Liver (tissue), 9 donors: ENCODE results near the gene ARL13A. TPM values are rescaled to one million over a fixed set of nuclear protein-coding genes. Genes with fewer than 3 reads are reported as not detected.

ENCODE experiments used
- DNase-seq: peaks from one replicate; pipeline ENCODE4 v3.0.0-alpha.2; 2017; ENCODE audit warnings: low spot score
- H3K27ac ChIP-seq, 2 donors: one replicate each; pipeline ENCODE4 v1.7.0; 2013; ENCODE audit warnings: inconsistent platforms in 2 of 2, low read length in 2 of 2, control low read depth in 1 of 2, low read depth in 1 of 2, mild to moderate bottlenecking in 1 of 2
- H3K27me3 ChIP-seq, 4 donors: one replicate each; pipeline versions ENCODE4 v1.6.1 to v1.7.0; 2013; ENCODE audit warnings: low read length in 3 of 4, inconsistent platforms in 1 of 4, mild to moderate bottlenecking in 1 of 4, moderate library complexity in 1 of 4; ENCODE audit not compliant: control insufficient read depth in 4 of 4, insufficient read depth in 4 of 4
- H3K36me3 ChIP-seq, 4 donors: one replicate each; pipeline versions ENCODE4 v1.6.1 to v1.7.0; 2013; ENCODE audit warnings: low read length in 3 of 4, mild to moderate bottlenecking in 3 of 4, low read depth in 1 of 4, moderate library complexity in 1 of 4; ENCODE audit not compliant: control insufficient read depth in 4 of 4, insufficient read depth in 3 of 4
- H3K4me1 ChIP-seq, 4 donors: one replicate each; pipeline versions ENCODE4 v1.6.1 to v1.7.0; 2013; ENCODE audit warnings: low read length in 3 of 4, mild to moderate bottlenecking in 3 of 4, moderate library complexity in 1 of 4; ENCODE audit not compliant: control insufficient read depth in 4 of 4, insufficient read depth in 4 of 4
- H3K4me3 ChIP-seq, 3 donors: one replicate each; pipeline versions ENCODE4 v1.6.1 to v1.7.0; 2013; ENCODE audit warnings: low read length in 3 of 3, control low read depth in 1 of 3, low read depth in 1 of 3, mild to moderate bottlenecking in 1 of 3
- H3K9ac ChIP-seq, 2 donors: one replicate each; pipeline ENCODE4 v1.7.0; 2013; ENCODE audit warnings: low read length in 2 of 2, mild to moderate bottlenecking in 2 of 2, moderate library complexity in 2 of 2, control low read depth in 1 of 2, low read depth in 1 of 2
- H3K9me3 ChIP-seq, 4 donors: one replicate each; pipeline versions ENCODE4 v1.6.1 to v1.7.0; 2013; ENCODE audit warnings: low read length in 3 of 4; ENCODE audit not compliant: control insufficient read depth in 4 of 4
- ATF3 ChIP-seq: IDR thresholded peaks from 2 replicates; pipeline ENCODE4 v1.6.1; 2016; ENCODE audit warnings: antibody characterized with exemption
- CTCF ChIP-seq: fragments of 150-350 bp; IDR thresholded peaks from 2 replicates; pipeline ENCODE4 v1.5.1; 2017; ENCODE audit warnings: improper control_type of control experiment, low read depth, low read length; ENCODE audit not compliant: missing input control
- EGR1 ChIP-seq, 2 donors: IDR thresholded peaks; 2 replicates each; pipeline ENCODE4 v1.6.1; 2016 to 2018; ENCODE audit warnings: antibody characterized with exemption in 2 of 2, low read depth in 2 of 2
- FOXA1 ChIP-seq: IDR thresholded peaks from 2 replicates; pipeline ENCODE4 v1.6.1; 2016; ENCODE audit warnings: antibody characterized with exemption
- FOXA2 ChIP-seq: IDR thresholded peaks from 2 replicates; pipeline ENCODE4 v1.6.1; 2016; ENCODE audit warnings: antibody characterized with exemption
- HNF4A ChIP-seq, 2 donors: conservative IDR thresholded peaks; 2 replicates each; pipeline ENCODE4 v1.6.1; 2016; ENCODE audit warnings: antibody characterized with exemption in 2 of 2, mild to moderate bottlenecking in 2 of 2
- HNF4G ChIP-seq: IDR thresholded peaks from 2 replicates; pipeline ENCODE4 v1.6.1; 2016; ENCODE audit warnings: antibody characterized with exemption
- JUND ChIP-seq, 2 donors: IDR thresholded peaks; 2 replicates each; pipeline ENCODE4 v1.6.1; 2016; ENCODE audit warnings: antibody characterized with exemption in 2 of 2
- MAX ChIP-seq: IDR thresholded peaks from 2 replicates; pipeline ENCODE4 v1.6.1; 2016; ENCODE audit warnings: antibody characterized with exemption
- RAD21 ChIP-seq, 2 donors: IDR thresholded peaks; 2 replicates each; pipeline ENCODE4 v1.6.1; 2016; ENCODE audit warnings: antibody characterized with exemption in 2 of 2, mild to moderate bottlenecking in 2 of 2
- REST ChIP-seq: IDR thresholded peaks from 2 replicates; pipeline ENCODE4 v1.6.1; 2016; ENCODE audit warnings: antibody characterized with exemption, mild to moderate bottlenecking
- RXRA ChIP-seq, 2 donors: IDR thresholded peaks; 2 replicates each; pipeline ENCODE4 v1.6.1; 2017 to 2018; ENCODE audit warnings: antibody characterized with exemption in 2 of 2, mild to moderate bottlenecking in 1 of 2
- TAF1 ChIP-seq: conservative IDR thresholded peaks from 2 replicates; pipeline ENCODE4 v1.6.1; 2016; ENCODE audit warnings: antibody characterized with exemption, mild to moderate bottlenecking
- YY1 ChIP-seq: IDR thresholded peaks from 2 replicates; pipeline ENCODE4 v1.6.1; 2016; ENCODE audit warnings: antibody characterized with exemption, mild to moderate bottlenecking
- WGBS: extraction: QIAGEN DNeasy Blood & Tissue Kit; methylation state at CpG from one replicate; pipeline ENCODE4 v1.1.7; 2013; 5-methylcytosine and 5-hydroxymethylcytosine counted together
- polyA plus RNA-seq, 2 donors: library from polyadenylated mRNA; stranded (reverse) in 1 of 2; unstranded in 1 of 2; fragments of 200-250 nt in 1 of 2; fragments of >200 nt in 1 of 2; fragmentation: Nextera tagmentation in 1 of 2; extraction: Ambion mirVana in 1 of 2; gene quantifications; one replicate each; pipeline versions ENCODE4 v1.2.1 to v1.2.3, GENCODE V29; 2013 to 2015
- total RNA-seq, 2 donors: library from RNA; depleted of rRNA; stranded (reverse); fragments of >200 nt; gene quantifications; one replicate each; pipeline ENCODE4 v1.2.3, GENCODE V29; 2014
- donor health status: healthy.
- donor health status: healthy.
- donor health status: healthy.
- donor health status: healthy.
- donor health status: healthy.

ARL13A gene
- total and polyA plus RNA-seq, 4 donors, result not detected

- no peak for DNase-seq
- Histone ChIP-seq H3K9ac (no peak overlapping the region), H3K4me3 (no peak overlapping the region), H3K27me3 (no peaks in the 10 kb centered on the region), H3K36me3 (no peaks in the 10 kb centered on the region), H3K4me1 (no peaks in the 10 kb centered on the region), H3K9me3 (no peaks in the 10 kb centered on the region), H3K27ac (no peak overlapping the region)
- no peak for TF ChIP-seq YY1
- no peak for TF ChIP-seq CTCF
- no peak for TF ChIP-seq RAD21 (IDR thresholded peaks at IDR 0.05)
- no peak for TF ChIP-seq MAX
- no peak for TF ChIP-seq FOXA1
- TF ChIP-seq HNF4A (conservative IDR thresholded peaks at IDR 0.05), result no peak
- TF ChIP-seq JUND (IDR thresholded peaks at IDR 0.05), result no peak
- no peak for TF ChIP-seq HNF4G
- TF ChIP-seq REST, result no peak
- no peak for TF ChIP-seq ATF3
- no peak for TF ChIP-seq TAF1
- no peak for TF ChIP-seq EGR1 (IDR thresholded peaks at IDR 0.05; ENCODE audit: low read depth in 2 of 2)
- TF ChIP-seq FOXA2, result no peak
Measured at GRCh38 chrX:100984818-100985217, 15.3 kb downstream of the ARL13A start.

GRCh38 chrX:100990139-100990538 is 20.6 kb downstream of the ARL13A start:
- no peak overlapping the region for H3K4me3 ChIP-seq

More at GRCh38 chrX:100990139-100990538, 20.6 kb downstream of the ARL13A start:
- H3K27ac ChIP-seq, result no peak overlapping the region
- TF ChIP-seq FOXA1, result no peak
- no peak for TF ChIP-seq YY1
- TF ChIP-seq HNF4G, result no peak
- TF ChIP-seq REST, result no peak
- no peak for TF ChIP-seq TAF1
- no peak for TF ChIP-seq EGR1 (IDR thresholded peaks at IDR 0.05; ENCODE audit: low read depth in 2 of 2)
- no peak for TF ChIP-seq CTCF
- no peak for TF ChIP-seq RXRA (IDR thresholded peaks at IDR 0.05)
- TF ChIP-seq FOXA2, result no peak
- no peaks in the 10 kb centered on the region for H3K36me3 ChIP-seq
- no peak for DNase-seq
- H3K9me3 ChIP-seq, result no peaks in the 10 kb centered on the region
- WGBS, result 93% methylated on average over 2 of the region's 2 CpGs
- H3K27me3 ChIP-seq, result no peaks in the 10 kb centered on the region
- no peaks in the 10 kb centered on the region for H3K4me1 ChIP-seq
- no peak overlapping the region for H3K9ac ChIP-seq
